Measurements from ENCODE around the gene PAX7. TPM values are rescaled to one million over a fixed set of nuclear protein-coding genes. Genes with fewer than 3 reads are reported as not detected.

PAX7 gene
- total RNA-seq, 4 donors from 2014 or later: not detected

- Histone ChIP-seq H3K9me3 (no peaks in the 10 kb centered on the region), H3K27ac (no peak overlapping the region), H3K4me3 (no peak overlapping the region), H3K36me3 (no peaks in the 10 kb centered on the region), H3K4me1 (no peaks in the 10 kb centered on the region), H3K27me3 (no peaks in the 10 kb centered on the region)
- intact Hi-C loops (cut with DNase I; ENCODE audit: low total_unique reads): no loop called here
- no peak for TF ChIP-seq POLR2A (IDR thresholded peaks at IDR 0.05)
- DNase-seq: no peak
These were observed 97.3 kb downstream of the PAX7 start for GRCh38 chr1:18727956-18728355.

GRCh38 chr1:18730321-18730720, 99.7 kb downstream of the PAX7 start:
- Histone ChIP-seq H3K4me1 (no peaks in the 10 kb centered on the region), H3K36me3 (no peaks in the 10 kb centered on the region), H3K27ac (no peak overlapping the region), H3K9me3 (no peaks in the 10 kb centered on the region), H3K4me3 (no peak overlapping the region), H3K27me3 (no peaks in the 10 kb centered on the region)
- TF ChIP-seq CTCF (IDR thresholded peaks at IDR 0.05) (no peak), POLR2A (IDR thresholded peaks at IDR 0.05) (no peak)
- intact Hi-C loops (cut with DNase I; ENCODE audit: low total_unique reads): no loop called here
- DNase-seq: no peak

- DNase-seq: no peak
- H3K4me1 ChIP-seq: no peaks in the 10 kb centered on the region
- no peaks in the 10 kb centered on the region for H3K9me3 ChIP-seq
- no peaks in the 10 kb centered on the region for H3K36me3 ChIP-seq
- TF ChIP-seq CTCF (IDR thresholded peaks at IDR 0.05) (no peak), POLR2A (IDR thresholded peaks at IDR 0.05) (no peak)
- H3K27me3 ChIP-seq: no peaks in the 10 kb centered on the region
- H3K4me3 ChIP-seq: no peak overlapping the region
- H3K27ac ChIP-seq: no peak overlapping the region
- intact Hi-C loops (cut with DNase I; ENCODE audit: low total_unique reads): no loop called here
These were observed 100.5 kb downstream of the PAX7 start for GRCh38 chr1:18731148-18731547.

GRCh38 chr1:18731591-18732235, 101.1 kb downstream of the PAX7 start:
- Histone ChIP-seq H3K4me1 (no peaks in the 10 kb centered on the region), H3K4me3 (no peak overlapping the region), H3K27me3 (no peaks in the 10 kb centered on the region), H3K27ac (no peak overlapping the region), H3K36me3 (no peaks in the 10 kb centered on the region), H3K9me3 (no peaks in the 10 kb centered on the region)
- intact Hi-C loops (cut with DNase I; ENCODE audit: low total_unique reads): no loop called here
- DNase-seq: no peak
- no peak for TF ChIP-seq POLR2A (IDR thresholded peaks at IDR 0.05)
- no peak for TF ChIP-seq CTCF (IDR thresholded peaks at IDR 0.05)

GRCh38 chr1:18732686-18733085, 102.0 kb downstream of the PAX7 start:
- H3K9me3 ChIP-seq: no peaks in the 10 kb centered on the region
- no peak overlapping the region for H3K4me3 ChIP-seq
- no peaks in the 10 kb centered on the region for H3K36me3 ChIP-seq
- TF ChIP-seq CTCF (IDR thresholded peaks at IDR 0.05) (no peak), POLR2A (IDR thresholded peaks at IDR 0.05) (no peak)
- no peak for DNase-seq
- H3K27ac ChIP-seq: no peak overlapping the region
- no peaks in the 10 kb centered on the region for H3K27me3 ChIP-seq
- intact Hi-C loops (cut with DNase I; ENCODE audit: low total_unique reads): no loop called here
- no peaks in the 10 kb centered on the region for H3K4me1 ChIP-seq

GRCh38 chr1:18734001-18734400, 103.4 kb downstream of the PAX7 start:
- Histone ChIP-seq H3K4me3 (no peak overlapping the region), H3K27me3 (no peaks in the 10 kb centered on the region), H3K9me3 (no peaks in the 10 kb centered on the region), H3K4me1 (no peaks in the 10 kb centered on the region), H3K36me3 (no peaks in the 10 kb centered on the region), H3K27ac (no peak overlapping the region)
- intact Hi-C loops (cut with DNase I; ENCODE audit: low total_unique reads): no loop called here
- no peak for TF ChIP-seq POLR2A (IDR thresholded peaks at IDR 0.05)
- TF ChIP-seq CTCF (IDR thresholded peaks at IDR 0.05): no peak
- DNase-seq: no peak

Data from uterus (tissue), 4 donors.